GM21360 (cell line): ENCODE data around the gene GRM5.

ENCODE experiments used
- ATAC-seq: cut with Tn5 transposase; IDR thresholded peaks from one replicate; pipeline ENCODE4 v1.9.1; 2021; ENCODE audit warnings: mild to moderate bottlenecking, moderate library complexity; ENCODE audit not compliant: unreplicated experiment

The GRM5 gene

GRCh38 chr11:88744140-88744539, 321.6 kb downstream of the GRM5 start:
- no peak for ATAC-seq

GRCh38 chr11:88739524-88739923, 326.3 kb downstream of the GRM5 start:
- no peak for ATAC-seq

GRCh38 chr11:88709567-88709966, 356.2 kb downstream of the GRM5 start:
- no peak for ATAC-seq

GRCh38 chr11:88704485-88704884, 361.3 kb downstream of the GRM5 start:
- no peak for ATAC-seq

- no peak for ATAC-seq
These were observed 364.0 kb downstream of the GRM5 start for GRCh38 chr11:88701816-88702215.

GRCh38 chr11:88697139-88697538, 368.6 kb downstream of the GRM5 start:
- no peak for ATAC-seq

- no peak for ATAC-seq
These were observed 369.9 kb downstream of the GRM5 start for GRCh38 chr11:88695689-88696414.

- ATAC-seq = no peak
These were observed 373.3 kb downstream of the GRM5 start for GRCh38 chr11:88692306-88693086.

GRCh38 chr11:88689548-88690240, 376.1 kb downstream of the GRM5 start:
- no peak for ATAC-seq

GRCh38 chr11:88683024-88683423, 382.8 kb downstream of the GRM5 start:
- no peak for ATAC-seq

GRCh38 chr11:88680806-88681205, 385.0 kb downstream of the GRM5 start:
- ATAC-seq = no peak

GRCh38 chr11:88666364-88666763, 399.4 kb downstream of the GRM5 start:
- ATAC-seq = no peak

- ATAC-seq = no peak
These were observed 408.6 kb downstream of the GRM5 start for GRCh38 chr11:88657076-88657738.

GRCh38 chr11:88656283-88656682, 409.5 kb downstream of the GRM5 start:
- ATAC-seq = no peak

GRCh38 chr11:88655656-88656055, 410.1 kb downstream of the GRM5 start:
- no peak for ATAC-seq

GRCh38 chr11:88655196-88655595, 410.6 kb downstream of the GRM5 start:
- no peak for ATAC-seq

- no peak for ATAC-seq
These were observed 414.2 kb downstream of the GRM5 start for GRCh38 chr11:88651556-88651955.

GRCh38 chr11:88644724-88645123, 421.1 kb downstream of the GRM5 start:
- ATAC-seq = no peak

GRCh38 chr11:88632163-88632562, 433.6 kb downstream of the GRM5 start:
- ATAC-seq = no peak

- no peak for ATAC-seq
These were observed 434.3 kb downstream of the GRM5 start for GRCh38 chr11:88631497-88631896.

- no peak for ATAC-seq
These were observed 436.3 kb downstream of the GRM5 start for GRCh38 chr11:88629496-88629895.
